HepG2 (cell line): ENCODE results near the gene AGBL1.

ENCODE experiments used
- CEBPB ChIP-seq: IDR thresholded peaks from 2 replicates; pipeline ENCODE4 v1.6.1; 2011; ENCODE audit warnings: low read depth, low read length, improper control_type of control experiment, borderline replicate concordance
- CENPX ChIP-seq: sonication (generic); formaldehyde crosslinking; IDR thresholded peaks from 2 replicates; pipeline ENCODE4 v1.9.0; 2021; ENCODE audit warnings: mild to moderate bottlenecking, missing genetic modification reagents, moderate library complexity
- CHD4 ChIP-seq: fragments of 200-600 bp; sonication (generic); IDR thresholded peaks from 2 replicates; pipeline ENCODE4 v1.7.0; 2017; ENCODE audit warnings: mild to moderate bottlenecking, low read length, borderline replicate concordance
- CTCF ChIP-seq: sonication (generic); formaldehyde crosslinking; IDR thresholded peaks from 2 replicates; pipeline ENCODE4 v1.5.0; 2020; ENCODE audit warnings: mild to moderate bottlenecking, missing genetic modification reagents, moderate library complexity
- MTA3 ChIP-seq: sonication (generic); formaldehyde crosslinking; IDR thresholded peaks from 2 replicates; pipeline ENCODE4 v1.4.0; 2020; ENCODE audit warnings: missing genetic modification reagents
- MXI1 ChIP-seq: IDR thresholded peaks from 3 replicates; pipeline ENCODE4 v1.6.1; 2012; ENCODE audit warnings: low read depth, low read length, inconsistent platforms, borderline replicate concordance
- NFIC ChIP-seq: IDR thresholded peaks from 2 replicates; pipeline ENCODE4 v1.6.1; 2012; ENCODE audit warnings: mild to moderate bottlenecking, low read length, inconsistent platforms
- ZFP91 ChIP-seq: sonication (generic); formaldehyde crosslinking; IDR thresholded peaks from 2 replicates; pipeline ENCODE4 v1.9.0; 2022; ENCODE audit warnings: missing genetic modification reagents, mild to moderate bottlenecking, borderline replicate concordance
- ZMYM2 ChIP-seq: sonication (generic); formaldehyde crosslinking; IDR thresholded peaks from 2 replicates; pipeline ENCODE4 v1.8.0; 2022; ENCODE audit warnings: mild to moderate bottlenecking, missing genetic modification reagents
- ZNF333 ChIP-seq: sonication (generic); formaldehyde crosslinking; IDR thresholded peaks from 2 replicates; pipeline ENCODE4 v1.4.0; 2020; ENCODE audit warnings: mild to moderate bottlenecking, missing genetic modification reagents, borderline replicate concordance
- TF ChIP-seq, protein P1 (sequence below): sonication (generic); formaldehyde crosslinking; IDR thresholded peaks from 2 replicates; pipeline ENCODE4 v1.8.0; 2022; ENCODE audit warnings: mild to moderate bottlenecking, missing genetic modification reagents

GRCh38 chr15:86295511-86295910 is 215.8 kb downstream of the AGBL1 start:
- no peak for TF ChIP-seq CHD4
- TF ChIP-seq ZMYM2 (CRISPR knock-in tag), result no peak
- TF ChIP-seq ZFP91 (CRISPR knock-in tag), result no peak
- TF ChIP-seq, protein P1, sequence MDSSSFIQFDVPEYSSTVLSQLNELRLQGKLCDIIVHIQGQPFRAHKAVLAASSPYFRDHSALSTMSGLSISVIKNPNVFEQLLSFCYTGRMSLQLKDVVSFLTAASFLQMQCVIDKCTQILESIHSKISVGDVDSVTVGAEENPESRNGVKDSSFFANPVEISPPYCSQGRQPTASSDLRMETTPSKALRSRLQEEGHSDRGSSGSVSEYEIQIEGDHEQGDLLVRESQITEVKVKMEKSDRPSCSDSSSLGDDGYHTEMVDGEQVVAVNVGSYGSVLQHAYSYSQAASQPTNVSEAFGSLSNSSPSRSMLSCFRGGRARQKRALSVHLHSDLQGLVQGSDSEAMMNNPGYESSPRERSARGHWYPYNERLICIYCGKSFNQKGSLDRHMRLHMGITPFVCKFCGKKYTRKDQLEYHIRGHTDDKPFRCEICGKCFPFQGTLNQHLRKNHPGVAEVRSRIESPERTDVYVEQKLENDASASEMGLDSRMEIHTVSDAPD (CRISPR knock-in tag), result no peak
- TF ChIP-seq CTCF (CRISPR knock-in tag), result no peak
- TF ChIP-seq MXI1, result no peak
- no peak for TF ChIP-seq CENPX (CRISPR knock-in tag)
- no peak for TF ChIP-seq MTA3 (CRISPR knock-in tag)
- no peak for TF ChIP-seq ZNF333 (CRISPR knock-in tag)
- TF ChIP-seq NFIC, result no peak
- TF ChIP-seq CEBPB, result no peak
